ENCODE data around the gene JAZF1.

- no peak for TF ChIP-seq EZH2 (IDR thresholded peaks at IDR 0.05; ENCODE audit: borderline replicate concordance, low read length)
- TF ChIP-seq CTCF (IDR thresholded peaks at IDR 0.05; ENCODE audit: low read length), result no peak
Measured at GRCh38 chr7:28033386-28033785, 147.2 kb downstream of the JAZF1 start.

Data from OCI-LY1 (cell line).